ENCODE data around the gene FERMT1. TPM values are rescaled to one million over a fixed set of nuclear protein-coding genes. Genes with fewer than 3 reads are reported as not detected.
A peak's percentile ranks its signal among the peaks of the same experiment; 100 is the strongest.

FERMT1 gene
- total RNA-seq = under 1 TPM in 1 of 2 donors, not detected in 1; 0.23 TPM

GRCh38 chr20:6122873-6123648 is at the start of gene FERMT1:
Gene FERMT1 (minus strand): TSS chr20:6123030. CDS start chr20:6119554, 3,476 bp downstream.
- ATAC-seq (peak; percentile 56 to 88), DNase-seq (ENCODE audit: low spot score in 2 of 2) (peak in 1 of 2 donors; percentile 43)
- no peaks in the 10 kb centered on the region for H3K9me3 Mint-ChIP-seq
- H3K27ac Mint-ChIP-seq = no peak within 1 kb of the TSS
- no peaks in the 10 kb centered on the region for H3K36me3 Mint-ChIP-seq

- H3K36me3 Mint-ChIP-seq = no peaks in the 10 kb centered on the region
- DNase-seq (ENCODE audit: low spot score in 2 of 2) (no peak), ATAC-seq (no peak)
- peaks cover 0 to 3% of the 10 kb centered on the region in 2 donors for H3K9me3 Mint-ChIP-seq
- no peak overlapping the region for H3K27ac Mint-ChIP-seq
Measured at GRCh38 chr20:6169251-6169650, 46.4 kb upstream of the FERMT1 start.

GRCh38 chr20:6168204-6168603 is 45.4 kb upstream of the FERMT1 start:
- Mint-ChIP-seq H3K27ac (no peak overlapping the region), H3K36me3 (no peaks in the 10 kb centered on the region), H3K9me3 (peaks cover 0 to 3% of the 10 kb centered on the region in 2 donors)
- DNase-seq (ENCODE audit: low spot score in 2 of 2) = no peak
- ATAC-seq = no peak

- DNase-seq (ENCODE audit: low spot score in 2 of 2) = no peak
- ATAC-seq = no peak
- H3K9me3 Mint-ChIP-seq = no peaks in the 10 kb centered on the region
- no peak overlapping the region for H3K27ac Mint-ChIP-seq
- no peaks in the 10 kb centered on the region for H3K36me3 Mint-ChIP-seq
Measured at GRCh38 chr20:6165346-6165745, 42.5 kb upstream of the FERMT1 start.

GRCh38 chr20:6164421-6165341 is 41.9 kb upstream of the FERMT1 start:
- no peaks in the 10 kb centered on the region for H3K36me3 Mint-ChIP-seq
- no peak for DNase-seq (ENCODE audit: low spot score in 2 of 2)
- ATAC-seq = no peak
- no peaks in the 10 kb centered on the region for H3K9me3 Mint-ChIP-seq
- H3K27ac Mint-ChIP-seq = no peak overlapping the region

- H3K27ac Mint-ChIP-seq = no peak overlapping the region
- peaks cover 8 to 12% of the 10 kb centered on the region in 2 donors for H3K36me3 Mint-ChIP-seq
- H3K9me3 Mint-ChIP-seq = peaks cover 8 to 14% of the 10 kb centered on the region in 2 donors
- DNase-seq (ENCODE audit: low spot score in 2 of 2) (no peak), ATAC-seq (no peak)
Measured at GRCh38 chr20:6160736-6161135, 37.9 kb upstream of the FERMT1 start.

GRCh38 chr20:6157345-6157744 is 34.5 kb upstream of the FERMT1 start:
- ATAC-seq = peak in 1 of 2 donors; percentile 41
- DNase-seq (ENCODE audit: low spot score in 2 of 2) = no peak
- H3K36me3 Mint-ChIP-seq = peaks cover 8 to 12% of the 10 kb centered on the region in 2 donors
- no peak overlapping the region for H3K27ac Mint-ChIP-seq
- peaks cover 8 to 19% of the 10 kb centered on the region in 2 donors for H3K9me3 Mint-ChIP-seq

GRCh38 chr20:6152777-6153176 is 29.9 kb upstream of the FERMT1 start:
- DNase-seq (ENCODE audit: low spot score in 2 of 2) = no peak
- no peak for ATAC-seq
- no peak overlapping the region for H3K27ac Mint-ChIP-seq
- peaks cover 8 to 19% of the 10 kb centered on the region in 2 donors for H3K9me3 Mint-ChIP-seq
- H3K36me3 Mint-ChIP-seq = peaks cover 8 to 12% of the 10 kb centered on the region in 2 donors

GRCh38 chr20:6148073-6148472 is 25.2 kb upstream of the FERMT1 start:
- H3K36me3 Mint-ChIP-seq = no peaks in the 10 kb centered on the region
- no peak overlapping the region for H3K27ac Mint-ChIP-seq
- DNase-seq (ENCODE audit: low spot score in 2 of 2) (no peak), ATAC-seq (no peak)
- H3K9me3 Mint-ChIP-seq = no peaks in the 10 kb centered on the region

GRCh38 chr20:6142348-6142993 is 19.6 kb upstream of the FERMT1 start:
- DNase-seq (ENCODE audit: low spot score in 2 of 2) = peak in 1 of 2 donors; percentile 51
- no peaks in the 10 kb centered on the region for H3K36me3 Mint-ChIP-seq

GRCh38 chr20:6140947-6141346 is 18.1 kb upstream of the FERMT1 start:
- Mint-ChIP-seq H3K27ac (no peak overlapping the region), H3K9me3 (no peaks in the 10 kb centered on the region), H3K36me3 (no peaks in the 10 kb centered on the region)
- peak in 1 of 2 donors; percentile 10 for DNase-seq (ENCODE audit: low spot score in 2 of 2)
- no peak for ATAC-seq

More at GRCh38 chr20:6142348-6142993, 19.6 kb upstream of the FERMT1 start:
- Mint-ChIP-seq H3K27ac (no peak overlapping the region), H3K9me3 (no peaks in the 10 kb centered on the region)
- peak in 1 of 2 donors; percentile 50 for ATAC-seq

- Mint-ChIP-seq H3K36me3 (no peaks in the 10 kb centered on the region), H3K9me3 (no peaks in the 10 kb centered on the region), H3K27ac (no peak overlapping the region)
- no peak for DNase-seq (ENCODE audit: low spot score in 2 of 2)
- ATAC-seq = no peak
Measured at GRCh38 chr20:6135347-6135746, 12.5 kb upstream of the FERMT1 start.

GRCh38 chr20:6134592-6134991 is 11.8 kb upstream of the FERMT1 start:
- Mint-ChIP-seq H3K36me3 (no peaks in the 10 kb centered on the region), H3K9me3 (no peaks in the 10 kb centered on the region), H3K27ac (no peak overlapping the region)
- ATAC-seq (no peak), DNase-seq (ENCODE audit: low spot score in 2 of 2) (no peak)

GRCh38 chr20:6130045-6130444 is 7.2 kb upstream of the FERMT1 start:
- DNase-seq (ENCODE audit: low spot score in 2 of 2) (no peak), ATAC-seq (no peak)
- H3K36me3 Mint-ChIP-seq = no peaks in the 10 kb centered on the region
- no peaks in the 10 kb centered on the region for H3K9me3 Mint-ChIP-seq
- H3K27ac Mint-ChIP-seq = no peak overlapping the region

- H3K27ac Mint-ChIP-seq = no peak overlapping the region
- no peaks in the 10 kb centered on the region for H3K9me3 Mint-ChIP-seq
- no peaks in the 10 kb centered on the region for H3K36me3 Mint-ChIP-seq
- DNase-seq (ENCODE audit: low spot score in 2 of 2) = no peak
- ATAC-seq = no peak
Measured at GRCh38 chr20:6127825-6128224, 5.0 kb upstream of the FERMT1 start.

- no peak for ATAC-seq
- no peaks in the 10 kb centered on the region for H3K9me3 Mint-ChIP-seq
- H3K36me3 Mint-ChIP-seq = no peaks in the 10 kb centered on the region
Measured at GRCh38 chr20:6126846-6127245, 4.0 kb upstream of the FERMT1 start.

GRCh38 chr20:6123649-6124014 is 802 bp upstream of the FERMT1 start:
- Mint-ChIP-seq H3K9me3 (no peaks in the 10 kb centered on the region), H3K36me3 (no peaks in the 10 kb centered on the region), H3K27ac (no peak overlapping the region)
- no peak for ATAC-seq
- no peak for DNase-seq (ENCODE audit: low spot score in 2 of 2)

More at GRCh38 chr20:6126846-6127245, 4.0 kb upstream of the FERMT1 start:
- no peak for DNase-seq (ENCODE audit: low spot score in 2 of 2)
- H3K27ac Mint-ChIP-seq = no peak overlapping the region
